ENCODE results near the gene ASXL1.
"Not testable (repeated sequence)": the region's sequence is repeated elsewhere in the genome, so short reads cannot be mapped to it uniquely, and the experiment has no call there.

ASXL1 gene

DNA sequence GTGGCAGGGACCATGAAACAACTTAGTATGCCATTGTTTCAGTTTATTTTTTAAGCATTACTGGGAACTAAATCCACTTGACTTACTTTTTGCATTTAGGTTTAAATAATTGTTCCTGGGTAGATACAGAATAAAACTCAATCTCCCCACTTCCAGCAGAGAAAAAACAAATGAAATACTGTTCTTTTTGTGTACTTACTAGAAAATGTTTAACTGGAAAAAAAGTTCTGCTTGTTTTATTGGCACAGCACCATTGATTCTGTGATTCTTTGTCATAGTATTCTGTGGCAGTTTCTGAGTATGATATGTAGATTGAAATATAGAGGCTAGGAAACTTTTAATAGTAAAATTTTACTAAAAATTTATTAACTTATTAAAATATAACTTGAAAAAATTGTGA, 10.2 kb downstream of the ASXL1 start:
- TF ChIP-seq, protein P1, sequence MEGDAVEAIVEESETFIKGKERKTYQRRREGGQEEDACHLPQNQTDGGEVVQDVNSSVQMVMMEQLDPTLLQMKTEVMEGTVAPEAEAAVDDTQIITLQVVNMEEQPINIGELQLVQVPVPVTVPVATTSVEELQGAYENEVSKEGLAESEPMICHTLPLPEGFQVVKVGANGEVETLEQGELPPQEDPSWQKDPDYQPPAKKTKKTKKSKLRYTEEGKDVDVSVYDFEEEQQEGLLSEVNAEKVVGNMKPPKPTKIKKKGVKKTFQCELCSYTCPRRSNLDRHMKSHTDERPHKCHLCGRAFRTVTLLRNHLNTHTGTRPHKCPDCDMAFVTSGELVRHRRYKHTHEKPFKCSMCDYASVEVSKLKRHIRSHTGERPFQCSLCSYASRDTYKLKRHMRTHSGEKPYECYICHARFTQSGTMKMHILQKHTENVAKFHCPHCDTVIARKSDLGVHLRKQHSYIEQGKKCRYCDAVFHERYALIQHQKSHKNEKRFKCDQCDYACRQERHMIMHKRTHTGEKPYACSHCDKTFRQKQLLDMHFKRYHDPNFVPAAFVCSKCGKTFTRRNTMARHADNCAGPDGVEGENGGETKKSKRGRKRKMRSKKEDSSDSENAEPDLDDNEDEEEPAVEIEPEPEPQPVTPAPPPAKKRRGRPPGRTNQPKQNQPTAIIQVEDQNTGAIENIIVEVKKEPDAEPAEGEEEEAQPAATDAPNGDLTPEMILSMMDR (conservative IDR thresholded peaks at IDR 0.05) = no peak
- H3K27ac ChIP-seq = peak overlapping the region; percentile 53

- TF ChIP-seq, protein P1 (conservative IDR thresholded peaks at IDR 0.05) = no peak
- H3K27ac ChIP-seq = peak overlapping the region; percentile 53
Measured at GRCh38 chr20:32368925-32369324, 10.8 kb downstream of the ASXL1 start.

GRCh38 chr20:32370897-32371296, 12.8 kb downstream of the ASXL1 start:
- H3K27ac ChIP-seq = peak overlapping the region; percentile 53
- TF ChIP-seq, protein P1 (conservative IDR thresholded peaks at IDR 0.05) = no peak

- H3K27ac ChIP-seq = no peak overlapping the region
- TF ChIP-seq, protein P1 (conservative IDR thresholded peaks at IDR 0.05) = no peak
Measured at GRCh38 chr20:32378461-32378860, 20.3 kb downstream of the ASXL1 start.

- H3K27ac ChIP-seq = not testable (repeated sequence)
Measured at GRCh38 chr20:32380037-32380436, 21.9 kb downstream of the ASXL1 start.

GRCh38 chr20:32380745-32381144, 22.6 kb downstream of the ASXL1 start:
- TF ChIP-seq, protein P1 (conservative IDR thresholded peaks at IDR 0.05) = no peak
- no peak overlapping the region for H3K27ac ChIP-seq

- H3K27ac ChIP-seq = no peak overlapping the region
- TF ChIP-seq, protein P1 (conservative IDR thresholded peaks at IDR 0.05) = no peak
Measured at GRCh38 chr20:32382102-32382950, 24.2 kb downstream of the ASXL1 start.

DNA sequence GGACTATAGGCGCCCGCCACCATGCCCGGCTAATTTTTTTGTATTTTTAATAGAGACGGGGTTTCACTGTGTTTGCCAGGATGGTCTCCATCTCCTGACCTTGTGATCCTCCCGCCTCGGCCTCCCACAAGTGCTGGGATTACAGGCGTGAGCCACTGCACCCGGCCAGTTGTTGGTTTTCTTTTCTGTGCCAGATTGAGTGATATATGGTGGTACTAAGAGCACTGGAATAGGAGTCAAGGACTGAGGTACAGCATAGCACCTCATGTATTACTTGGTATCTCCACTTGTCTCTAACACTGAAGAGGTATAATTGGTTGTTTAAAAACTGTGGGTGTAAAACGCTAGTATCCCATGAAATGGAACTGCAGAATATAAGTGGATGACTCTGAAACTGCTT, 25.3 kb downstream of the ASXL1 start:
- H3K27ac ChIP-seq = not testable (repeated sequence)

Data from VCaP (cell line).